NOMO-1 (cell line): ENCODE data around the gene ARHGEF16.

Experiments
- DNase-seq, 2 experiments: peaks; one replicate each; lab custom pipeline; 2025; ENCODE audit not compliant: unreplicated experiment in 2 of 2; lab: John Stamatoyannopoulos, UW

Gene ARHGEF16

GRCh38 chr1:3465091-3465934 is 10.8 kb downstream of the ARHGEF16 start:
- no peak for DNase-seq

GRCh38 chr1:3465935-3466321 is 11.5 kb downstream of the ARHGEF16 start:
- DNase-seq, result no peak

- DNase-seq, result no peak
Measured at GRCh38 chr1:3466366-3467075, 12.1 kb downstream of the ARHGEF16 start.

GRCh38 chr1:3467096-3468036 is 12.9 kb downstream of the ARHGEF16 start:
- no peak for DNase-seq

GRCh38 chr1:3468236-3469103 is 14.0 kb downstream of the ARHGEF16 start:
- DNase-seq, result no peak

GRCh38 chr1:3469104-3469848 is 14.8 kb downstream of the ARHGEF16 start:
- no peak for DNase-seq

- no peak for DNase-seq
Measured at GRCh38 chr1:3469849-3470649, 15.6 kb downstream of the ARHGEF16 start.

- no peak for DNase-seq
Measured at GRCh38 chr1:3470650-3471355, 16.3 kb downstream of the ARHGEF16 start.

GRCh38 chr1:3471356-3472087 is 17.1 kb downstream of the ARHGEF16 start:
- DNase-seq, result no peak

GRCh38 chr1:3472088-3472850 is 17.8 kb downstream of the ARHGEF16 start:
- no peak for DNase-seq

GRCh38 chr1:3472906-3473305 is 18.4 kb downstream of the ARHGEF16 start:
- no peak for DNase-seq

- no peak for DNase-seq
Measured at GRCh38 chr1:3473381-3473844, 18.9 kb downstream of the ARHGEF16 start.

GRCh38 chr1:3474016-3474415 is 19.6 kb downstream of the ARHGEF16 start:
- no peak for DNase-seq

- no peak for DNase-seq
Measured at GRCh38 chr1:3474421-3474820, 20.0 kb downstream of the ARHGEF16 start.

- no peak for DNase-seq
Measured at GRCh38 chr1:3475839-3476573, 21.5 kb downstream of the ARHGEF16 start.

- no peak for DNase-seq
Measured at GRCh38 chr1:3476666-3477065, 22.2 kb downstream of the ARHGEF16 start.
